Measurements from ENCODE around the gene RNU2-1.
"Not testable (repeated sequence)": the region's sequence is repeated elsewhere in the genome, so short reads cannot be mapped to it uniquely, and the experiment has no call there.

The RNU2-1 gene
- long read RNA-seq, donor 1, partial matches to known transcripts, result 0 of 3 reads
- long read RNA-seq, donor 1, other reads (novel, unspliced or antisense), result 0 of 3 reads
- long read RNA-seq, donor 2, partial matches to known transcripts, result 0 of 2 reads
- long read RNA-seq, donor 2, other reads (novel, unspliced or antisense), result 0 of 2 reads
- long read RNA-seq, donor 3, transcript RNU2-1-201 (1 exons, 191 nt), result major isoform, 5 of 5 reads
- long read RNA-seq, donor 3, partial matches to known transcripts, result 0 of 5 reads
- long read RNA-seq, donor 3, other reads (novel, unspliced or antisense), result 0 of 5 reads
- long read RNA-seq, donor 4, partial matches to known transcripts, result 0 of 1 reads
- long read RNA-seq, donor 4, other reads (novel, unspliced or antisense), result 0 of 1 reads
- long read RNA-seq, donor 5, result 0 reads
- long read RNA-seq, donor 6, partial matches to known transcripts, result 0 of 1 reads
- long read RNA-seq, donor 6, other reads (novel, unspliced or antisense), result 0 of 1 reads
- long read RNA-seq, donor 7, result 0 reads
- long read RNA-seq, donor 8, partial matches to known transcripts, result 0 of 2 reads
- long read RNA-seq, donor 8, other reads (novel, unspliced or antisense), result 0 of 2 reads

DNA sequence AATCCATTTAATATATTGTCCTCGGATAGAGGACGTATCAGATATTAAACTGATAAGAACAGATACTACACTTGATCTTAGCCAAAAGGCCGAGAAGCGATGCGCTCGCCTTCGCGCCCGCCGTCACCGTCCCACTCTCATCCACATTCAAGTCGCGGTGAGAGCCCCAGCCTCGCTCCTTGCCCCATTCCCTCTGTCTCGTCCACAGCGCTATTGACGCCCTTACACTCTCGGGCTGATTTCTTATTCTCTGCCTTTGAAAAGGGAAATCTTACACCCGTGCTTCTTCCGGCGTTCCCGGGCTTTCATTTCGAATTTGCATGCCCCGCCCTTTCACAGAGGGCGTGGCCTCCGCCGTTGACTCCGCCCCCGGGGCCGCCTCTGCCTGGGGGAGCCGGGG is at the start of gene RNU2-1:
Gene RNU2-1 (minus strand): TSS at position 101 of the 400 bp plus-strand sequence.
- DNase-seq, result not testable (repeated sequence)

DNA sequence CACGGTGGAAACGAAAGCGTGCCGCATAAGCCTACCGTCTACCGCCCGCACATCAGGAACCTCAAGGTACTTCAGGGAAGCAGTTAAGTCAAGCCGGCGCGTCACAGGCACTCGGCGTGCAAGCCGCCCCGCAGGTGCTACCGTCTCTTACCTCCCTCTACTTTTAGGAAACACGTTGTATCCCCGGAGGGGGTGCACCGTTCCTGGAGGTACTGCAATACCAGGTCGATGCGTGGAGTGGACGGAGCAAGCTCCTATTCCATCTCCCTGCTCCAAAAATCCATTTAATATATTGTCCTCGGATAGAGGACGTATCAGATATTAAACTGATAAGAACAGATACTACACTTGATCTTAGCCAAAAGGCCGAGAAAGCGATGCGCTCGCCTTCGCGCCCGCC is 39.1 kb upstream of the RNU2-1 start:
- DNase-seq, result not testable (repeated sequence)

- DNase-seq, result not testable (repeated sequence)
Measured at GRCh38 chr17:43272483-43272882, 38.7 kb upstream of the RNU2-1 start.

DNA sequence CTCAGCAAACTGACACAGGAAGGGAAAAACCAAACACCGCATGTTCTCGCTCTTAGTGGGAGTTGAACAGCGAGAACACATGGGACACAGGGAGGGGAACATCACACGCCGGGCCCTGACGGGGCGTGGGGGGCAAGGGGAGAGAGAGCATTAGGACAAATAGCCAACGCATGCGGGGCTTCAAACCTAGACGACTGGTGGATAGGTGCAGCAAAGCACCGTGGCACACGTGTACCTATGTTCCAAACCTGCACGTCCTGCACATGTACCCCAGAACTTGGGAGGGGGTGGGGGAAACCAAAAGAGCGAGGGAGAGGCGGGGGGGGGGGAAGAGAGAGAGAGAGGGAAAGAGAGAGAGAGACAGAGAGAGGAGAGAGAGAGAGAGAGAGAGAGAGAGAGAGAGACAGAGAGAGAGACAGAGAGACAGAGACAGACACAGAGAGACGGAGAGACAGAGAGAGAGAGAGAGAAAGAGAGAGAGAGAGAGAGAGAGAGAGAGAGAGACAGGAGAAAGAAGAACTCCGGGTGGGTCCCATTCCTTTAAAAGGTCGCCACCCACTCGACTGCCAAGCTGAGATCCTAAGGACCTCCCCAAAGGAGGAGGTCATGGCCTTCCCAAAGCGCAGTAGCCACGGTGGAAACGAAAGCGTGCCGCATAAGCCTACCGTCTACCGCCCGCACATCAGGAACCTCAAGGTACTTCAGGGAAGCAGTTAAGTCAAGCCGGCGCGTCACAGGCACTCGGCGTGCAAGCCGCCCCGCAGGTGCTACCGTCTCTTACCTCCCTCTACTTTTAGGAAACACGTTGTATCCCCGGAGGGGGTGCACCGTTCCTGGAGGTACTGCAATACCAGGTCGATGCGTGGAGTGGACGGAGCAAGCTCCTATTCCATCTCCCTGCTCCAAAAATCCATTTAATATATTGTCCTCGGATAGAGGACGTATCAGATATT is 37.1 kb upstream of the RNU2-1 start:
- DNase-seq, result not testable (repeated sequence)

GRCh38 chr17:43246456-43246855 is 12.7 kb upstream of the RNU2-1 start:
- not testable (repeated sequence) for DNase-seq

GRCh38 chr17:43240596-43241352 is 7.0 kb upstream of the RNU2-1 start:
- DNase-seq, result not testable (repeated sequence)

DNA sequence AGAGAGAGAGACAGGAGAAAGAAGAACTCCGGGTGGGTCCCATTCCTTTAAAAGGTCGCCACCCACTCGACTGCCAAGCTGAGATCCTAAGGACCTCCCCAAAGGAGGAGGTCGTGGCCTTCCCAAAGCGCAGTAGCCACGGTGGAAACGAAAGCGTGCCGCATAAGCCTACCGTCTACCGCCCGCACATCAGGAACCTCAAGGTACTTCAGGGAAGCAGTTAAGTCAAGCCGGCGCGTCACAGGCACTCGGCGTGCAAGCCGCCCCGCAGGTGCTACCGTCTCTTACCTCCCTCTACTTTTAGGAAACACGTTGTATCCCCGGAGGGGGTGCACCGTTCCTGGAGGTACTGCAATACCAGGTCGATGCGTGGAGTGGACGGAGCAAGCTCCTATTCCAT is 5.8 kb upstream of the RNU2-1 start:
- not testable (repeated sequence) for DNase-seq

DNA sequence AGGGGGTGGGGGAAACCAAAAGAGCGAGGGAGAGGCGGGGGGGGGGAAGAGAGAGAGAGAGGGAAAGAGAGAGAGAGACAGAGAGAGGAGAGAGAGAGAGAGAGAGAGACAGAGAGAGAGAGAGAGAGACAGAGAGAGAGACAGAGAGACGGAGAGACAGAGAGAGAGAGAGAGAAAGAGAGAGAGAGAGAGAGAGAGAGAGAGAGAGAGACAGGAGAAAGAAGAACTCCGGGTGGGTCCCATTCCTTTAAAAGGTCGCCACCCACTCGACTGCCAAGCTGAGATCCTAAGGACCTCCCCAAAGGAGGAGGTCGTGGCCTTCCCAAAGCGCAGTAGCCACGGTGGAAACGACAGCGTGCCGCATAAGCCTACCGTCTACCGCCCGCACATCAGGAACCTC is 514 bp downstream of the RNU2-1 start:
- DNase-seq, result not testable (repeated sequence)

DNA sequence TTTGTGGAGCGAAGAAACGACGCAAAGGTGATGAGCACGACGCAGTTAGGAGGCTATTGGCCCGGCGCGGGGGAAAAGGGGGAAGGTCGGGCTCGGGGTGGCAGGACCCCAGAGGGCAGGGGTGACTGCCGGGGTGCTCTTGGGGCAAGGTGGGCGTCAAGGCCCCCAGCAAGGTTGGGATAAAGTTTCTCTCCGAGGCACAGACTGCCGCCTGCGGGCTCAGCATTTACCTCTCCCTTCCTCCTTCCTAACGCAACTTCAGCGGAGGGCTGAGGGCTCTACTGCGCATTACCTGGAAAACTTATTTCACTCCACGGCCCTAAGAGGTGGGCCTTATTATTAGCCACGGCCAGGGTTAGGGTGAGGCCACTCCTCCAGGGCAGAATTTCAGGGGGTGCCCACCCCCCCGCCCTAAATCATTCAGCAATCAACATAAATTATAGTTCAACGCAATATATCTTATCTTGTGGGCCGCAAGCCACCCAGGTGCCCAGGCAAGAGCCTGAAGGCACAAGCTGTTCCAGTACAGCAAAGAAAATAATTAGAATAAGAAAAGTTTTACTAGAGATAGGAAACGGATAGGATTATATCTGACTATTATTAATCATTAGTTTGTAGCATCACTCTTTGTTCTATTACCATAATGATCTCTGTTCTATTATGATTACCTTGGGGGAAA is 1.6 kb downstream of the RNU2-1 start:
- not testable (repeated sequence) for DNase-seq

- DNase-seq, result peak; percentile 10
Measured at GRCh38 chr17:43231205-43232020, 2.4 kb downstream of the RNU2-1 start.

DNA sequence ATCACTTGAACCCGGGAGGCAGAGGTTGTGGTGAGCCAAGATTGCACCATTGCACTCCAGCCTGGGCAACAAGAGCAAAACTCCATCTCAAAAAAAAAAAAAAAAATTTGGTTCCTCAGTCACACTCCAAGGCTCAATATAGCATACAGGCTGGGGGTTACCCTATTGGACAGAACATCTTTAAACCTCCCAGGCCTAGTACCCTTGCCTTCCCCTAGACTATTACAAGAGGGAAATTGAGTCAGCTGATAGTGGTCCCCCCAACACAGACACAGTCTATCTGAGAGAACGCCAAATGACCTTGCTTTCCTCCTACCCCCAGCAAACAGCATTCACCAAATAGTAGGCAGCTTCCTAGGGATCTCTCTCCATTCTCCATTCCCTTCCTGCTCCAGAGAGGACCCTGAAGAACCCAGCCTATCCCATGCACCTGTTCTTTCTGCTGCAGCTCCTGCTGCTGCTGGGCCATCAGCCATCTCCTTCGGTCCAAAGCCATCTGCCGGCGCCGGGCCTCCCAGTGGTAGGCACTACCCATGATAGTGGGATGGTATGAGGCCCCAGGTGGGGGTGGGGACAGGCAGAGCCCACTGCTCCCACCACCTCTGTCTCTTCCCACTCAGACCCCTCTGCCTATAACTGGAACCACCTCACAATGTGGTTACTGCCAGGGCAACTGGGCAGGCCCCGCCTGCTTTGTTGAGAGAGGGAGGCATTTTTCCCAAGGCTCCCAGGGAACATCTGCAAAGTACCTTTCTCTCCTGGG is 5.6 kb downstream of the RNU2-1 start, which contains the start of gene CCDC200:
Gene CCDC200 (minus strand): TSS at position 604 of the 763 bp plus-strand sequence. CDS start 69 bp downstream, at position 535.
- DNase-seq, result not testable (repeated sequence)

GRCh38 chr17:43226393-43226792 is 7.4 kb downstream of the RNU2-1 start:
- DNase-seq, result no peak

DNA sequence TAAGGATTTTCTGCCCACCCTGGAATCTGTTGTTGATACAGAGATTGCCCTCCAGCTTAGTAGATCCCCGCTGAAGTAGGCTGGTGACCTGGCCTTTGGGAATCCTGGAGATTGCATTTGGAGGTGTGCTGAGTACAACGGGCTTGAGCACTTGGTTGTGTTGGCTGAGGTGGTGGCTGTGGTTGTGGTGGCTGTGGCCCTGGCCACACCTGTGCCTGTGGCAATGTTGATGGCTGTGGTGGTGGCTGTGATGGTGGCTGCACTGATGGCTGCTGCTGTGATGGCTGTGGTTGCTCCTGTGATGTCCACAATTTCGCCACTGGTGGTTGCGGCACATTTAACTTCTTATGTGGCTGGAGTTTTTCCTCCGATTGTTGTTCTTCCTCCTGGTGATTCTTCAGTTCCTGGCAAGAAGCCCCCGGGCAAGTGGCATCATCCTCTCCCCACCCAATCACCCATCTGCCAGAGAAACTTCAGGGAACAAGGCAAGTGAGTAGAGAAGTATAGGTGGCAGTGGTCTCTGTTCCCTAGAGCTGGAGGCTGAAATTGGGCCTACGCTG is 9.6 kb downstream of the RNU2-1 start:
- DNase-seq, result no peak

DNA sequence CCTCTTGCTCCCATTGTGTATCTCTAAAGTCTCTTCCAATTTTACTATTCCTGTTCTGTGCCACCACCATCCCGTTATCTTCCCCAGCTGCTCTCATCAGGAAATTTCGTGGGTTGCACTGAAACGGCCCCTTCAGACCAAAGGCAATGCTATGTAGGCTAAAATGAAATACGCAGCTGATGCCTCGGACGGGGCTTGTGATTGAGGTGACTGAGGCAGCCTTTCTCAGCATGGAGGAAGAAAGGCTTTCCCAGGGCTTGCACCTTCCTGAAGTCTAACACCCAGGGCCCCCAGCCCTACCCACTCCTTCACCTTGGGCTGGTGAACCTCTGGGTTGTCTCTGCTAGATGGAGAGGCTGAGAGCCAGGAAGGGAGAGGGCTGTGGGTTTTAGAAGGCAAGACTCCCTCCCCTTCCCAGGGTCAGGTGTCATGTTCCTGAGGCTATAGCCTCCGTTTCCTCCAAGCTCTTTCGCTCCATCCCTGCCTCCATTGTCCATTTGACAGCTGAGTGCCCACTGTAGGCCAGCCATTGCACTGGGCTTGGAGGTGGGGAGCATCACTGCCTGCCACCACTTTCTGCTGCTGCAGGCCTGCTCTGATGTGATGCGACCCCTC is 13.2 kb downstream of the RNU2-1 start:
- DNase-seq, result no peak

- DNase-seq, result no peak
Measured at GRCh38 chr17:43219746-43220380, 13.9 kb downstream of the RNU2-1 start.

DNA sequence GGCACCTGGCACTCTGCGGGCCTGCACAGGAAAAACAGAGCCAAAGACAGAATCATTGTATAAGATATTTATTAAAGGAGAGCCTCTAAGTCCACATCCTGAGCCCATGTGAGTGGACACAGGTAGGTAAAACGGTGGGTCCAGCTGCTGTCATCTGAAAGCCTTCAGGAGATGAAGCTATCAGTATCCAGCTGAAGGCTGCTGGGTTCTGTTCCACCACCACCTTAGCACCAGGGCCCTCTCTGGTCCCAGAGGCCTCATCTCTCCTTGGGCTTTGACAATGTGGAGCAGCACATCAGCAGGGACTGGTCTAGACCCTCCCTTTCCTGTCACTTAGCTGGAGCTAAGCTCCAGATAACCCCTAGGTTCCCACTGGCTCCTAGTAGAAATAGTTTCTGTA is 14.8 kb downstream of the RNU2-1 start:
- DNase-seq, result no peak

DNA sequence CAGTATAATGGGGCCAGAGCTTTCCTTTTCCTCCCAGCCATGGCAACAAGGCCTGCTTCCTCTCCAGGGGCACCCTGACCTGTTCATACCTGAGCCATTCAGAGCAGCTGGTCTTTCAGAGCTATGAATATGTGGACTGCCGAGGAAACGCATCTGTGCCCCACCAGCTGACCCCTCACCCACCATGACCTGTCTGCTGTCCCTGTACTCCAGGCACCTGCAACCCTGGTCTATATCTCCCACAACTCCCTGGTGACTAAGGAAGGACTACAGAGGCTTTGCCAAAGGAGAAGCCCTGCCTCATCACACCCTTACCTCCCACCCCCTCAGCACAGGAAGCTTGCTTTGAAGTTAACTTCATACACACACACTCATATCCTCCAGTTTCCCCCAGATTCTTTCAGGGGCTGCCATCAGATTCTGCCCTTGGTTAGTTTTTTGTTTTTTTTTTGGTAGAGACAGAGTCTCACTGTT is 16.1 kb downstream of the RNU2-1 start:
- no peak for DNase-seq
